ENCODE measurements around the gene RABEP2. TPM values are rescaled to one million over a fixed set of nuclear protein-coding genes. Genes with fewer than 3 reads are reported as not detected.

Gene RABEP2
- total RNA-seq, 2 experiments from 2014 or later = 84.8 to 87.2 TPM

DNA sequence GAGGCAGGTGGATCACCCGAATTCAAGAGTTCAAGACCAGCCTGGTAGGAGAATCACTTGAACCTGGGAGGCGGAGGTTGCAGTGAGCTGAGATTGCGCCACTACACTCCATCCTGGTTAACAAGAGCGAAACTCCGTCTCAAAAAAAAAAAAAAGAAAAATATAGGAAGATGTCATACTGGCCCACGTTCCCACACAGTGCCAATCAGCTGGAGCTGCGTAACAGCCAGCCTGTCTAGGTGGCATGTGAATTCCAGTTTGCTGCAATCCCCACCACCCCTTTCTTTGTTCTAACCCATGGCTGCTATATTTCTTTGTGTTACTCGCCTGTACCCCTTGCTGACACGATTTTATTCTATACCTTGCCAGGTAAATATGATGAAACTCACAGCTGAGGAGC, 33.2 kb upstream of the RABEP2 start:
- intact Hi-C loops (cut with micrococcal nuclease; ENCODE audit: unreplicated experiment) = no loop called here
- TSS peak; percentile 39 for BruUV-seq (replicated peaks)
- POLR2A ChIA-PET = interaction anchor here (0.6 kb wide), 1 partner anchor 14 kb away, joined by 3 read pairs; no protein-coding TSS in a partner anchor
- Histone ChIP-seq H4K20me1 (ENCODE audit: insufficient read depth, low read length) (no peaks in the 10 kb centered on the region), H3K4me1 (ENCODE audit: insufficient read depth, low read length, poor library complexity, severe bottlenecking) (no peaks in the 10 kb centered on the region), H3K9me3 (ENCODE audit: low read length) (no peaks in the 10 kb centered on the region), H3K9me2 (ENCODE audit: insufficient read depth, low read length) (no peaks in the 10 kb centered on the region), H3K4me3 (ENCODE audit: low read depth, low read length, poor library complexity, severe bottlenecking) (no peak overlapping the region), H3K4me2 (ENCODE audit: low read length) (no peak overlapping the region), H3K27ac (ENCODE audit: low read depth, low read length, poor library complexity, severe bottlenecking) (no peak overlapping the region), H3K79me2 (ENCODE audit: insufficient read depth, low read depth, low read length) (peaks cover 3% of the 10 kb centered on the region; the same call in 1 of the 2 replicates), H2AFZ (ENCODE audit: low read length) (no peak overlapping the region), H3K36me3 (ENCODE audit: insufficient read depth, low read length) (peaks cover 94% of the 10 kb centered on the region)
- TF ChIP-seq EZH2phosphoT487 (IDR thresholded peaks at IDR 0.05; ENCODE audit: borderline replicate concordance, low read depth, low read length) = no peak
- TF ChIP-seq, protein P1, sequence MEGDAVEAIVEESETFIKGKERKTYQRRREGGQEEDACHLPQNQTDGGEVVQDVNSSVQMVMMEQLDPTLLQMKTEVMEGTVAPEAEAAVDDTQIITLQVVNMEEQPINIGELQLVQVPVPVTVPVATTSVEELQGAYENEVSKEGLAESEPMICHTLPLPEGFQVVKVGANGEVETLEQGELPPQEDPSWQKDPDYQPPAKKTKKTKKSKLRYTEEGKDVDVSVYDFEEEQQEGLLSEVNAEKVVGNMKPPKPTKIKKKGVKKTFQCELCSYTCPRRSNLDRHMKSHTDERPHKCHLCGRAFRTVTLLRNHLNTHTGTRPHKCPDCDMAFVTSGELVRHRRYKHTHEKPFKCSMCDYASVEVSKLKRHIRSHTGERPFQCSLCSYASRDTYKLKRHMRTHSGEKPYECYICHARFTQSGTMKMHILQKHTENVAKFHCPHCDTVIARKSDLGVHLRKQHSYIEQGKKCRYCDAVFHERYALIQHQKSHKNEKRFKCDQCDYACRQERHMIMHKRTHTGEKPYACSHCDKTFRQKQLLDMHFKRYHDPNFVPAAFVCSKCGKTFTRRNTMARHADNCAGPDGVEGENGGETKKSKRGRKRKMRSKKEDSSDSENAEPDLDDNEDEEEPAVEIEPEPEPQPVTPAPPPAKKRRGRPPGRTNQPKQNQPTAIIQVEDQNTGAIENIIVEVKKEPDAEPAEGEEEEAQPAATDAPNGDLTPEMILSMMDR (conservative IDR thresholded peaks at IDR 0.05; ENCODE audit: low read length) = no peak
- CTCF ChIA-PET (ENCODE audit: unreplicated experiment) = interaction anchor here (0.9 kb wide), 1 partner anchor 16 kb away, joined by 5 read pairs; the partner anchor contains the start of gene SPNS1
- no peak for DNase-seq (ENCODE audit: low spot score)

DNA sequence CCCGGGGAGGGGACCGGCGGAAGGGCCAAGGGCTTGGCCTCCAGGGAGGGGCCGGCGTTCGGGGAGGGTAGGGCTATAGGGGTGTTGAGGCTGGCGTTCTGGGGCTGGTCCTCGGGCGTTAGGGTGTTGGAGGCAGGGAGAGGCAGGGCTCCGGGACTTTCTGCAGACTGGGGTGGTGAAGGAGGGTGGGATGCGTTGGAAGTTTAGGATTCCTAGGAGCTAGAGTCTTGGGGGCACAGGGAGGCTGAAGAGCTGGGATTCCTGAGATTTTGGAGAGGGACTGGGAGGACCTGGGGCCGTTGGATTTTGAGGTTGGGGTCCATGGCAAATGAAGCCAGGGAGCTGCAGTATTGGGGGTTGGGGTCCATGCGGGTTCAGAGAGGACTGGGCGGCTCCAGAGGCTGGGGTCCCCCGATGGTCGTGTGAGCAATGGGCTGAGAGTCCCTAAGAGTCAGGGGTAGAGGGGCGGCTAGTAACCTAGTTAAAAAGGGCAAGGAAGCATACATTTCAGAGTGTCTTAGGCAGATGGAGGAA, 26.4 kb upstream of the RABEP2 start:
- DNase-seq (ENCODE audit: low spot score) = no peak
- Histone ChIP-seq H3K9me2 (ENCODE audit: insufficient read depth, low read length) (no peaks in the 10 kb centered on the region), H3K27ac (ENCODE audit: low read depth, low read length, poor library complexity, severe bottlenecking) (peak overlapping the region; percentile 51), H3K79me2 (ENCODE audit: insufficient read depth, low read depth, low read length) (peaks cover 26% of the 10 kb centered on the region), H3K4me3 (ENCODE audit: low read depth, low read length, poor library complexity, severe bottlenecking) (peak overlapping the region; percentile 85), H3K4me1 (ENCODE audit: insufficient read depth, low read length, poor library complexity, severe bottlenecking) (peaks cover 12% of the 10 kb centered on the region), H3K36me3 (ENCODE audit: insufficient read depth, low read length) (peaks cover 45% of the 10 kb centered on the region), H3K4me2 (ENCODE audit: low read length) (peak overlapping the region; percentile 89), H4K20me1 (ENCODE audit: insufficient read depth, low read length) (peaks cover 8% of the 10 kb centered on the region), H3K9me3 (ENCODE audit: low read length) (no peaks in the 10 kb centered on the region), H2AFZ (ENCODE audit: low read length) (peak overlapping the region; percentile 7; the same call in 1 of the 2 replicates)
- no TSS peak for BruUV-seq (replicated peaks)
- intact Hi-C loops (cut with micrococcal nuclease; ENCODE audit: unreplicated experiment) = no loop called here
- TF ChIP-seq EZH2phosphoT487 (IDR thresholded peaks at IDR 0.05; ENCODE audit: borderline replicate concordance, low read depth, low read length) = no peak
- TF ChIP-seq, protein P1 (conservative IDR thresholded peaks at IDR 0.05; ENCODE audit: low read length) = no peak
- POLR2A ChIA-PET = interaction anchor here (0.6 to 1.3 kb wide), 3 partner anchors 104 to 760 kb away, joined by 3 to 4 read pairs (median 3); no protein-coding TSS in a partner anchor
- CTCF ChIA-PET (ENCODE audit: unreplicated experiment) = interaction anchor here (0.6 to 1.4 kb wide), 2 partner anchors 22 to 1881 kb away, joined by 3 to 4 read pairs; no protein-coding TSS in a partner anchor

Data from OCI-LY7 (cell line).